ENCODE measurements around the gene SMPD3.

DNA sequence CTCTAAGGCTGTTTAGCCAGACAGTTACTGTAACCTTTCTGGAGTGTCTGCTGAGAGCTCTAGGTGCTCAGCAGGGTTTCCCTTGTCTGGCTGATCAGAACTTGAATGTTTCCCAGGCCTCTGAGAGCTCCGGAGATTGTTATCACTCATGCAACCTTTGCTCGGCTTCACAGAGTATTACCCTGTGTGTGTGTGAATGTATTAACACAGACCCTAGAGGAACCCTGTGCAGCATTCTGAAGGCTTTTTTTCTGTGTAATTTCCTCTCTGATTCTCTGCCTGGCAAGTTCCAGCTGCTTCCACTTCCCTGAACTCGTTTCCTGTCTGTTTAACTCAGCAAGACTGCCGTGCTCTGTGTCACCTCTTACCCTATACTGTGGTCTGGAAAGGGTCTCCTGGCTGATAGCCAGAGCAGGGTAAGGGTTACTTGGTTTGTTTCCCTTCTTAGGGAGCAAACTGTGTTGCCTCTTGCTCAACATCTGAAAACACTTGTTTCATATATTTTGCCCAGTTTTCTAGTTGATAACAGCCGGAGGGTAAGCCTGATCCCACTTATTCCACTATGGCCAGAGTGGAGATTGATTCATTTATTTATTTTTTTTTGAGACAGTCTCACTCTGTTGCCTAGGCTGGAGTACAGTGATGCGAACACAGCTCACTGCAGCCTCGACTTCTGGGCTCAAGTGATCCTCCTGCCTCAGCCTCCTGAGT is 115.7 kb downstream of the SMPD3 start:
- TF ChIP-seq, protein P1, sequence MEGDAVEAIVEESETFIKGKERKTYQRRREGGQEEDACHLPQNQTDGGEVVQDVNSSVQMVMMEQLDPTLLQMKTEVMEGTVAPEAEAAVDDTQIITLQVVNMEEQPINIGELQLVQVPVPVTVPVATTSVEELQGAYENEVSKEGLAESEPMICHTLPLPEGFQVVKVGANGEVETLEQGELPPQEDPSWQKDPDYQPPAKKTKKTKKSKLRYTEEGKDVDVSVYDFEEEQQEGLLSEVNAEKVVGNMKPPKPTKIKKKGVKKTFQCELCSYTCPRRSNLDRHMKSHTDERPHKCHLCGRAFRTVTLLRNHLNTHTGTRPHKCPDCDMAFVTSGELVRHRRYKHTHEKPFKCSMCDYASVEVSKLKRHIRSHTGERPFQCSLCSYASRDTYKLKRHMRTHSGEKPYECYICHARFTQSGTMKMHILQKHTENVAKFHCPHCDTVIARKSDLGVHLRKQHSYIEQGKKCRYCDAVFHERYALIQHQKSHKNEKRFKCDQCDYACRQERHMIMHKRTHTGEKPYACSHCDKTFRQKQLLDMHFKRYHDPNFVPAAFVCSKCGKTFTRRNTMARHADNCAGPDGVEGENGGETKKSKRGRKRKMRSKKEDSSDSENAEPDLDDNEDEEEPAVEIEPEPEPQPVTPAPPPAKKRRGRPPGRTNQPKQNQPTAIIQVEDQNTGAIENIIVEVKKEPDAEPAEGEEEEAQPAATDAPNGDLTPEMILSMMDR (IDR thresholded peaks at IDR 0.05 in 2 of 3, conservative IDR thresholded peaks at IDR 0.05 in 1 of 3; ENCODE audit: borderline replicate concordance in 1 of 3, insufficient read depth in 1 of 3, low read depth in 2 of 3, low read length in 2 of 3): no peak
- no peak for TF ChIP-seq EZH2 (IDR thresholded peaks at IDR 0.05)
- TF ChIP-seq, protein P2, sequence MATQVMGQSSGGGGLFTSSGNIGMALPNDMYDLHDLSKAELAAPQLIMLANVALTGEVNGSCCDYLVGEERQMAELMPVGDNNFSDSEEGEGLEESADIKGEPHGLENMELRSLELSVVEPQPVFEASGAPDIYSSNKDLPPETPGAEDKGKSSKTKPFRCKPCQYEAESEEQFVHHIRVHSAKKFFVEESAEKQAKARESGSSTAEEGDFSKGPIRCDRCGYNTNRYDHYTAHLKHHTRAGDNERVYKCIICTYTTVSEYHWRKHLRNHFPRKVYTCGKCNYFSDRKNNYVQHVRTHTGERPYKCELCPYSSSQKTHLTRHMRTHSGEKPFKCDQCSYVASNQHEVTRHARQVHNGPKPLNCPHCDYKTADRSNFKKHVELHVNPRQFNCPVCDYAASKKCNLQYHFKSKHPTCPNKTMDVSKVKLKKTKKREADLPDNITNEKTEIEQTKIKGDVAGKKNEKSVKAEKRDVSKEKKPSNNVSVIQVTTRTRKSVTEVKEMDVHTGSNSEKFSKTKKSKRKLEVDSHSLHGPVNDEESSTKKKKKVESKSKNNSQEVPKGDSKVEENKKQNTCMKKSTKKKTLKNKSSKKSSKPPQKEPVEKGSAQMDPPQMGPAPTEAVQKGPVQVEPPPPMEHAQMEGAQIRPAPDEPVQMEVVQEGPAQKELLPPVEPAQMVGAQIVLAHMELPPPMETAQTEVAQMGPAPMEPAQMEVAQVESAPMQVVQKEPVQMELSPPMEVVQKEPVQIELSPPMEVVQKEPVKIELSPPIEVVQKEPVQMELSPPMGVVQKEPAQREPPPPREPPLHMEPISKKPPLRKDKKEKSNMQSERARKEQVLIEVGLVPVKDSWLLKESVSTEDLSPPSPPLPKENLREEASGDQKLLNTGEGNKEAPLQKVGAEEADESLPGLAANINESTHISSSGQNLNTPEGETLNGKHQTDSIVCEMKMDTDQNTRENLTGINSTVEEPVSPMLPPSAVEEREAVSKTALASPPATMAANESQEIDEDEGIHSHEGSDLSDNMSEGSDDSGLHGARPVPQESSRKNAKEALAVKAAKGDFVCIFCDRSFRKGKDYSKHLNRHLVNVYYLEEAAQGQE (IDR thresholded peaks at IDR 0.05; ENCODE audit: low read depth): no peak
- TF ChIP-seq POLR2AphosphoS5 (IDR thresholded peaks at IDR 0.05; ENCODE audit: low read depth, low read length): no peak
- TF ChIP-seq POLR2A (IDR thresholded peaks at IDR 0.05; ENCODE audit: borderline replicate concordance, extremely low read depth, insufficient read depth, insufficient read length): no peak
- no peak for TF ChIP-seq CEBPB (IDR thresholded peaks at IDR 0.05; ENCODE audit: low read depth)
- TF ChIP-seq SIN3A (IDR thresholded peaks at IDR 0.05; ENCODE audit: low read depth): no peak
- TF ChIP-seq, protein P3, sequence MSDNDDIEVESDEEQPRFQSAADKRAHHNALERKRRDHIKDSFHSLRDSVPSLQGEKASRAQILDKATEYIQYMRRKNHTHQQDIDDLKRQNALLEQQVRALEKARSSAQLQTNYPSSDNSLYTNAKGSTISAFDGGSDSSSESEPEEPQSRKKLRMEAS (IDR thresholded peaks at IDR 0.05): no peak
- no peak for TF ChIP-seq EZH2phosphoT487 (IDR thresholded peaks at IDR 0.05; ENCODE audit: borderline replicate concordance)
- no peak for TF ChIP-seq YY1 (IDR thresholded peaks at IDR 0.05; ENCODE audit: extremely low read depth, insufficient replicate concordance, low read depth, low read length)
- no peak for TF ChIP-seq TCF7L2 (IDR thresholded peaks at IDR 0.05; ENCODE audit: borderline replicate concordance, extremely low read depth, insufficient read depth, insufficient read length)

Data from HCT116 (cell line).